HTR-8/SVneo (cell line): ENCODE results near the gene SDF4.

Experiments used
- DNase-seq: peaks from one replicate; pipeline ENCODE4 v3.0.0; 2011; ENCODE audit warnings: low spot score, mixed read lengths; ENCODE audit not compliant: insufficient read length
- FAIRE-seq: peaks from 2 replicates; lab custom pipeline; 2011; peaks lifted over from hg19 to GRCh38; lab: Jason Lieb, UNC

The SDF4 gene

GRCh38 chr1:1230656-1231399, 973 bp downstream of the SDF4 start:
- peak; percentile 34 for DNase-seq

DNA sequence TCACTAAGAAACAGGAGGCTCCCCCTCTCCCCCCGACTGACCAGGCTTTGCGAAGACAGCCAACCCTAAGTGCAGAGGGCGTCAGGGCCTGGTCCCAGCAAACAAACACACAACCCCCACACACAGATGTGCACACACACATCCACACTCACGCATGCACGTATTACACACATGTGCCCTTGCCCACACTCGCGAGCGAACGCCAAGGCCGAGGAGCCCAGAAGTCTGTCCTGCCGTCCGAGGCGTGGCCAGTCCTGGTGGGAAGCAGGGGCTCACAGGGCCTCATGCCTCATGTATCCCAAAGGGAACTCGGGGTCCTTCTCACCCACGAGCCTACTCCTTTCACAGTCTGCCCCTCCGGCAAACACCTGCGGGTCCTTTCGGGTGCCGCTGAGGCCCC, 2.0 kb downstream of the SDF4 start:
- FAIRE-seq (peak; percentile 40), DNase-seq (no peak)

More at GRCh38 chr1:1230656-1231399, 973 bp downstream of the SDF4 start:
- FAIRE-seq: peak; percentile 28

DNA sequence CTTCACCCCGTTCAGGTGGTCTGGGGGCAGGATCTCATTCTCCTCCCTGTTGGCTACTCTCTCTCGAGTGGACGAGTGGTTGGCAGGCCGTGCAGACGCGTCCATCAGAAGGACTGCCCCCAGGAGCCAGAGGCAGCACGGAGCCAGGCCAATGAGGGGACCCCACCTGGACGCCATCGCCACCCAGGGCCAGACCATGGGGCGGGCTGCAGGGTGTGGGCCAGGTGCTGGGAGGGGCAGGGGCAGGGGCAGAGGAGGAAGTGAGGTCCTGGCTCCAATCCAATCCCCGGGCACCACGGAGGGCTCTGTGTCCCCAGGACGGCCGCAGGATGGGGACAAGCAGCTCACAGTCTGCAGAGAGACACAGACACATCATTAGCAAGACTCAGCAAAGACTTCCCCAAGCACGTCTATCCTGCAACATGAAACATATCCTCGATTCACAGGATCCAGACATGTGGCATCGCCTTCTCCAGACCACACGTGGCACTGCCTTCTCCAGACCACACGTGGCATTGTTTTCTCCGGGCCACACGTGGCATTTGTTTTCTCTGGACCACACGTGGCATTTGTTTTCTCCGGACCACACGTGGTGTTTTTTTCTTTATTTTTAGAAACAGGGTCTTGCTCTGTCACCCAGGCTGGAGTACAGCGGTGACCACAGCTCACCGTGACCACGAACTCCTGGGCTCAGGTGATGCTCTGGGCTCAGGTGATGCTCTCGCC, 3.0 kb downstream of the SDF4 start:
- DNase-seq (no peak), FAIRE-seq (no peak)

GRCh38 chr1:1228187-1228586, 3.6 kb downstream of the SDF4 start:
- no peak for FAIRE-seq
- DNase-seq: no peak

DNA sequence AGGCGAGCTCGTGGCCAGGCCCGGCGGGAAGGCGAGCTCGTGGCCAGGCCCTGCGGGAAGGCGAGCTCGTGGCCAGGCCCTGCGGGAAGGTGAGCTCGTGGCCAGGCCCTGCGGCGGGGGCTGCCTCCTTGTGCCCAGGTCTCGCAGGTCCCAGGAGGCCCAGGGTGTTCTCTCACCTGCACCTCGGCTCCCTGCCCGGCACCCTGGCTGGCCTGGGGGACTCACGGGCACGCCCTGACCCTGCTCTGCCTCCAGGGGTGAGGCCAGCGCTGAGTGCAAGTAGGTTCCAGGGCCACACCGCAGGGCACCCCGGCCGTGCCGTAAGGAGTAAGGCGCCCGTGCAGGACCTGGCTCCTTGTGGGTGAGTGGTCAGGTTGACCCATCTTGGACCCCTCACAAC, 4.4 kb downstream of the SDF4 start:
- no peak for FAIRE-seq

GRCh38 chr1:1226566-1227362, 5.0 kb downstream of the SDF4 start:
- no peak for FAIRE-seq
- DNase-seq: no peak

More for the DNA sequence above, 4.4 kb downstream of the SDF4 start:
- DNase-seq: no peak

DNA sequence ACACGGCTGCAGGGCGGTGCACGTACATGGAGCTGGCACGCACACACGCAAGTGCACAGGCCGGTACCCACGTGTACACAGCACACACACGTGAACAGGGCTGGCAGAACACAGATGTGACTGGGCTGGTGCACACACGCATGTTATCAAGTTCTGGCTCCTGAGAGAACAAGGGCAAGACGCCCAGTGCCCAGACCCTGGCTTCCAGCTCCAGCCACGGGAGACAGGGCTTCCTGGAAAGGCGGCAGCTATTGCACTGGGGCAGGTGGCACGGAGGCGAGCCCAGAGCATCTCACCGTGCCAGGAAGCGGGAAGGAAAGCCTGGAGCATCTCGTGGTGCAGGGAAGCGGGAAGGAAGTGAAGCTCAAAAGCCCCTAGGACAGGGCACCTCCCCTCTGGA, 5.9 kb downstream of the SDF4 start:
- DNase-seq: no peak
- no peak for FAIRE-seq

GRCh38 chr1:1225238-1225845, 6.5 kb downstream of the SDF4 start:
- FAIRE-seq (no peak), DNase-seq (no peak)

- no peak for FAIRE-seq
- DNase-seq: no peak
Measured at GRCh38 chr1:1223891-1224290, 7.9 kb downstream of the SDF4 start.

DNA sequence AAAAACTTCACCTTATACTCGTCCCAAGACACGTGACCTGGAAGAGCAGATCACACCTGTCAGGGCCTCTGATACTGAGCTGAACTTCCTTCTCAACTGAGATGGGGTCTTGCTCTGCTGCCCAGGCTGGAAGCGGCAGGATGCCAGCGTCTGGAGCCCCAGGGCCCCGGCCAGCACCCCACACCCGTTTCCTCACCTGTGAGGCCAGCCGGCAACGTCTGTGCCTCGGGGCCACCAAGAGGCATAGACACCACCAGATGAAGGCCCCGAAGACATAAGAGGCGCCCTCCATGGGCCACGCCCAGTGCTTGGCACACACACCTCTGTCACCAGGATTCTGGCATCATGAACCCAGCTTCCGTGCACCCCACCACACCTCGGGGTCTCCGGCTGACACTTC, 8.5 kb downstream of the SDF4 start:
- FAIRE-seq (no peak), DNase-seq (no peak)

DNA sequence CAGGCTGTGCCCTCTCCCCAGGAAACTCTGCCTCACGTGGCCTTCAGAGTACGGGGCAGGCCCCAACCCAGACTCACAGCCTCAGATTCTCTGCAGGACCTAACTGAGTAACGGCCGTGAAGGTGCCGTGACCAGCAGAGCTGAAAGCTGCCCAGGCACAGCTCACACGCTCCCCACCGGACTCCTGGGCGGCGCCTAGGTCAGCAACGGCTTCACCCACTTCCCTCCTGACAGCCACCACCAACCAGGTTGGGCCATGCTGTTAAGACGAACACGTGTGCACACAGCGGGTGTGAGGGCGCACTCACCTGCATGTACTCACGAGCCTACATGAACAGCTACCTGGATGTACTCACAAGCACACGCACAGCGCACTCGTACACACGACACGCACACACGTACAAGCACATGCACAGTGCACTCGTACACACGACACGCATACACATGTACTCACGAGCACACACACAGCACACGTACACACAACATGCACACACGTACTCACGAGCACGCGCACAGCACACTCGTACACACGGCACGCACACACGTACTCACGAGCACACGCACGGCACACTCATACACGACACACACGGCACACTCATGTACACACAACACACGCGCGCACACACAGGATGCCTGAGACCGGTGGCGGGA, 9.1 kb downstream of the SDF4 start:
- FAIRE-seq (peak; percentile 83), DNase-seq (no peak)

GRCh38 chr1:1221887-1222574, 9.8 kb downstream of the SDF4 start:
- DNase-seq (no peak), FAIRE-seq (no peak)

DNA sequence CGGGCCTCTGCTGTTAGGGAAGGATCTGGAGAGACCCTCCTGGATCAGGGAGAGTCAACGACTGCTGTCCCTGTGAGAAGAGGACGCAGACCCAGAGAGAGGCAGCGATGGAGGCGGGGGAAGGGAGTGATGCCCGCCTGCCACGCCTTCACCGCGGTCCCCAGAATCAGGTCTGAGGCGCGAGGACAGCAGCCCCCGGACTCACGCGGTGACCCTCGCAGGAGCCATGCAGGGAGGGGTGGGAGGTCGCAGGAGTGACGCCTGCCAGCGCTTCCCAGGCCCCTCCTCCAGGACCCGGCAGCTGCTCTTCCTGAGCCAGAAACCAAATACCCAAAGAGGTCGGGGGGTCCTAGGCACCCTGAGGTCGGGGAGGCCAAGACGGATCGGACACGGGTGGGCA, 11.6 kb downstream of the SDF4 start:
- FAIRE-seq: no peak
- no peak for DNase-seq

- no peak for DNase-seq
- no peak for FAIRE-seq
Measured at GRCh38 chr1:1219341-1219740, 12.5 kb downstream of the SDF4 start.

DNA sequence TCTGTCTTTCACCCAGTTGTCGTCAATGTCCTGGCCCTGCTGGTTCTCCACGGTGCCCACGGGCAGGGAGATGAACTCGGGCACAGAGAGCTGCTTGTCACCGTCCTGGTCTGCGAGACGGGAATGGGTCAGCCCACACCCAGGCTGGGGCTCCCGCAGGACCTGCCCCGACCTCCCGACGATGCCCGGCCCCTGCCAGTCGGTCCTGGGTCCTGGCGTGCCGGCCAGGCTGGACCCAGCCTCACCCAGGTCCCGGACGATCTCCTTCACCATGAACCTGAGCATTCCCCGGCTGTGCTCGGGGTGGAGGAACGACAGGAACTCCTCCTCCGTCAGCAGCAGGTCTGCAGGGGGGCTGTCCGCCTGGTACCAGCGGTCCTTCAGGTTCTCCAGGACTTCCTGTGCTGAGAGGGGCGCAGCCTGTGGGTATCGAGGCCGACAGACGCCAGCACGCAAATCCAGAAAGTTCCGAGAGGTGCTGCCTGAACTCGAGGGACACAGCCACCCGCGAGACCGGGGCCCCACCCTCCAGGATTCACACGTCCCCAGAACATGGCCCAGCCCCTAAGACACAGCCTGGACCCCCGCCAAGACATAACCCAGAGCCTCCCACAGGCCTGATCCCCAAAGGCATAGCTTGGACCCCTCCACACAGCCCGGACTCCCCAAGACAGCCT, 13.1 kb downstream of the SDF4 start:
- DNase-seq (no peak), FAIRE-seq (no peak)

DNA sequence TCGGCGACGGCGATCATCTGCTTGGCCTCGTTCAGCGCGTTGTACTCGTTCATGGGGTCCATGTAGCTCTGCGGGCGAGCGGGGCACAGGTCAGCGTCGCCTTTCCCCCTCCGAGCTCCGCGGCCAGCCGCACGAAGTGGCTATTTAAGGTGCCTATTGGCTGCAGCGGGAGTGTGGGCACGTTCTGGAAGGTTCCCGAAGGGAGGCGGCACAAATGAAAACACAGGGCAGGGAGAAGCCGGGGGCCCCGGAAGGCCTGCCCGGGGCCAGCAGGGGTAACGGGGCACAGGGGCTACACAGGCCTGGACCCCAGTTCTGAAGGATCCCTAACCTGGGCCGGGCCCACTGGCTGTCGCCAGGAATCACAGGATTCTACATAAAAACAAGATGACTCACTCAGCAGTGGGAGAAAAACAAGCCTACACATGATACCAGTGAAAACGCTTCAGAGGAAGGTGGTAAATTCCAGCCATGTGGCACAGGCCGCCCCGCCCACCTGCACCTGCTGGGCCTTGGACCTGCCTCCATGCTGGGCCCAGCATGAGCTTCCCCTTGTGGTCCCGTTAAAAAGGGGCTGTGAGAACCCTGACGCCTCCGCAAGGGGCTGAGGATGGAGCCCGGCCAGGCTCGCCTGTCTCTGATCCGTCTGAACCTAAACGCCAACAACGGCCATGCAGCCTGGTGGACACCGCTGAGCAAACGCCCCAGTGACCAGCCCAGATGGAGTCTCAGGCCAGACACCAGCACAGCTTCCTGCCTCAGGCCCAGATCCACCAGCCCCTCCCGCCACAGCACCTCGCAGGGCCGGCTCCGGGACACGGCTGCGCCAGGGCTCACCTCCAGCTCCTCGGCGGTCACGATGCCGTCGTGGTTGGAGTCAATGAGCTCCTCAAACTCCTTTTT, 13.9 kb downstream of the SDF4 start:
- peak; percentile 38 for DNase-seq
- no peak for FAIRE-seq

DNA sequence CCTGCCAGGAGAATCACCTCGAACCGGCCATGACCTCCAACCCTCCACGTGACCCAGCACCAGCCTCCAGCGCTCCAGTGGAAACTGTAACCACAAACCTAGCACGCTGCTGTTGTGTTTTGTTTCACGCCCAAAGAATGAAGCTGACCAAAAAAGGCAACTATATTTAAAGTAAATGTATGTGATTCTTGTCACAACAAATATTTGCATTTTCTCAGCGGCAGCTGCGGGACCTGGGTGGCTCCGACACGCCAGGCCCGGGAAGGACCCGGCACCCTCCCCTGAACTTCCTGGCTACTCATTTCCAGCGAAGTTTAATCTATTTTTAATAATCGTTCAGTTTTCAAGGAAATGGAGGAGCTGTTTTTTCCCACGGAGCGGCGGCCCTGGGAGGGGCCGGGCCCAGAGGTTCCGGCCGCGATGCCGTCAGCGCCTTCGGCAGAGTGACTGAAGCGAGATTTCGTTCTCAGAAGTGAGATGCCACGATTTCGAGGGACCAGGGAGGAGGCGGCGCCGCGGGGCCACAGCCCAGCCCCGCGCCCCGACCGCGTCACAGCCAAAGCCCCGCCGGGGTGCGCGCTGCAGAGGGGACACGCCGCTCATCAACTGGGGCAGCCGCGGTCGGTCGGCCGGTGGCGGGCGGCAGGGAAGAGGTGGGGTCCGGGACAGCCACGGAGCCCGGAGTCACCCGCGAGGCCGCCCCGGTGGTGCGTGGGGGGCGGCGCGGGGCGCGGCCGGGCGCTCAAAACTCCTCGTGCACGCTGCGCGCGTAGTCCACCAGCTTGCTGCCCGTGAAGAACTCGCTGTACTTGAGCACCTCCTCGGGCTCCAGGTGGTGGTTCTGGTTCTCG, 14.8 kb downstream of the SDF4 start:
- DNase-seq (no peak), FAIRE-seq (no peak)
